Neural cell (in vitro differentiated cells): Measurements from ENCODE around the gene THOP1. TPM values are rescaled to one million over a fixed set of nuclear protein-coding genes. Genes with fewer than 3 reads are reported as not detected.

Experiments
- H2AFZ ChIP-seq: fragments of 200-600, 300-800 bp; sonication (generic), shearing (Covaris generic); 2 replicates; pipeline ENCODE4 v1.6.0; 2014; ENCODE audit warnings: low read depth, mild to moderate bottlenecking, antibody characterized with exemption, low read length, moderate library complexity
- H3F3A ChIP-seq: fragments of 200-600 bp; shearing (Covaris generic); 2 replicates; pipeline ENCODE4 v1.6.1; 2016; ENCODE audit warnings: mild to moderate bottlenecking, moderate library complexity, mixed read lengths, antibody characterized with exemption, low read length; ENCODE audit not compliant: insufficient read depth, poor library complexity, severe bottlenecking
- H3K27ac ChIP-seq: fragments of 200-600, 300-800 bp; sonication (generic), shearing (Covaris generic); 2 replicates; pipeline ENCODE4 v1.5.1; 2014; ENCODE audit warnings: mild to moderate bottlenecking, low read length, moderate library complexity
- H3K27me3 ChIP-seq: fragments of 300-800, 200-600 bp; sonication (generic), shearing (Covaris generic); 2 replicates; pipeline ENCODE4 v1.6.0; 2014; ENCODE audit warnings: mild to moderate bottlenecking, low read depth, low read length, moderate library complexity; ENCODE audit not compliant: insufficient read depth
- H3K36me3 ChIP-seq: fragments of 300-800, 200-600 bp; sonication (generic), shearing (Covaris generic); 2 replicates; pipeline ENCODE4 v1.5.1; 2014; ENCODE audit warnings: mild to moderate bottlenecking, antibody characterized with exemption, low read length, moderate library complexity; ENCODE audit not compliant: insufficient read depth
- H3K4me2 ChIP-seq: fragments of 300-800, 200-600 bp; sonication (generic), shearing (Covaris generic); 2 replicates; pipeline ENCODE4 v1.6.0; 2014; ENCODE audit warnings: mild to moderate bottlenecking, low read length
- H3K4me3 ChIP-seq: fragments of 300-800, 200-600 bp; sonication (generic), shearing (Covaris generic); 2 replicates; pipeline ENCODE4 v1.5.1; 2014; ENCODE audit warnings: mild to moderate bottlenecking, low read length, moderate library complexity
- H3K79me2 ChIP-seq: fragments of 200-600 bp; shearing (Covaris generic); replicated peaks from 2 replicates; pipeline ENCODE4 v1.6.0; 2014; ENCODE audit warnings: mild to moderate bottlenecking, low read length, moderate library complexity; ENCODE audit not compliant: insufficient read depth
- H3K9ac ChIP-seq: fragments of 300-800, 200-600 bp; sonication (generic), shearing (Covaris generic); 2 replicates; pipeline ENCODE4 v1.6.1; 2016; ENCODE audit warnings: mild to moderate bottlenecking, low read length, mixed read lengths
- H3K9me2 ChIP-seq: fragments of 200-600 bp; shearing (Covaris generic); 2 replicates; pipeline ENCODE4 v1.6.1; 2016; ENCODE audit warnings: mild to moderate bottlenecking, low read length, mixed read lengths; ENCODE audit not compliant: insufficient read depth
- H3K9me3 ChIP-seq: fragments of 200-600, 300-800 bp; sonication (generic), shearing (Covaris generic); 2 replicates; pipeline ENCODE4 v1.6.1; 2016; ENCODE audit warnings: mild to moderate bottlenecking, mixed run types, low read length, moderate library complexity, mixed read lengths
- H4K20me1 ChIP-seq: fragments of 200-600 bp; shearing (Covaris generic); 2 replicates; pipeline ENCODE4 v1.6.1; 2016; ENCODE audit warnings: mild to moderate bottlenecking, mixed run types; ENCODE audit not compliant: insufficient read depth
- CTCF ChIP-seq: fragments of 450-650 bp; IDR thresholded peaks from 2 replicates; pipeline ENCODE4 v1.5.1; 2014; ENCODE audit warnings: antibody characterized with exemption, mild to moderate bottlenecking, moderate library complexity; ENCODE audit not compliant: poor library complexity, severe bottlenecking
- EP300 ChIP-seq: fragments of 450-650 bp; conservative IDR thresholded peaks from 2 replicates; pipeline ENCODE4 v1.6.1; 2014; ENCODE audit warnings: antibody characterized with exemption, mild to moderate bottlenecking, moderate library complexity; ENCODE audit not compliant: poor library complexity, severe bottlenecking
- EZH2 ChIP-seq: fragments of 200-600, 300-800 bp; shearing (Covaris generic), sonication (generic); IDR thresholded peaks from 2 replicates; pipeline ENCODE4 v1.6.1; 2014; ENCODE audit warnings: antibody characterized with exemption, low read length, borderline replicate concordance, mild to moderate bottlenecking; ENCODE audit not compliant: insufficient read depth, poor library complexity, severe bottlenecking
- MXI1 ChIP-seq: fragments of 450-650 bp; conservative IDR thresholded peaks from 2 replicates; pipeline ENCODE4 v1.6.1; 2014; ENCODE audit warnings: antibody characterized with exemption, mild to moderate bottlenecking; ENCODE audit not compliant: poor library complexity, severe bottlenecking
- POLR2AphosphoS5 ChIP-seq: IDR thresholded peaks from 2 replicates; pipeline ENCODE4 v1.6.1; 2012
- RAD21 ChIP-seq: fragments of 450-650 bp; conservative IDR thresholded peaks from 2 replicates; pipeline ENCODE4 v1.6.1; 2014; ENCODE audit warnings: antibody characterized with exemption, mild to moderate bottlenecking, moderate library complexity
- SMC3 ChIP-seq: fragments of 450-650 bp; conservative IDR thresholded peaks from 2 replicates; pipeline ENCODE4 v1.6.1; 2014; ENCODE audit warnings: antibody characterized with exemption, mild to moderate bottlenecking, moderate library complexity; ENCODE audit not compliant: poor library complexity
- TAF1 ChIP-seq: IDR thresholded peaks from 2 replicates; pipeline ENCODE4 v1.6.1; 2012; ENCODE audit warnings: low read depth
- polyA plus RNA-seq: library from polyadenylated mRNA; depleted of rRNA; stranded (reverse); fragments of >200 nt; gene quantifications from 2 replicates; pipeline ENCODE4 v1.2.3, GENCODE V29; 2014
- TF ChIP-seq, protein P1 (sequence below): IDR thresholded peaks from 2 replicates; pipeline ENCODE4 v1.6.1; 2012; ENCODE audit warnings: borderline replicate concordance

The THOP1 gene
- polyA plus RNA-seq, 1 donor from 2014 or later: 113 TPM

- H4K20me1 ChIP-seq: no peaks in the 10 kb centered on the region
- H3K4me3 ChIP-seq: no peak overlapping the region
- H3K27me3 ChIP-seq: no peaks in the 10 kb centered on the region
- H3K4me2 ChIP-seq: no peak overlapping the region
- no peaks in the 10 kb centered on the region for H3K9me2 ChIP-seq
- H2AFZ ChIP-seq: no peak overlapping the region
- H3K27ac ChIP-seq: no peak overlapping the region
- no peaks in the 10 kb centered on the region for H3F3A ChIP-seq
- H3K9ac ChIP-seq: no peak overlapping the region
- peaks cover 30% of the 10 kb centered on the region for H3K36me3 ChIP-seq
- H3K9me3 ChIP-seq: peaks cover 31% of the 10 kb centered on the region
- H3K79me2 ChIP-seq: peaks cover 3% of the 10 kb centered on the region
- TF ChIP-seq EZH2: no peak
- no peak for TF ChIP-seq MXI1
- TF ChIP-seq SMC3: no peak
- no peak for TF ChIP-seq POLR2AphosphoS5
- TF ChIP-seq, protein P1, sequence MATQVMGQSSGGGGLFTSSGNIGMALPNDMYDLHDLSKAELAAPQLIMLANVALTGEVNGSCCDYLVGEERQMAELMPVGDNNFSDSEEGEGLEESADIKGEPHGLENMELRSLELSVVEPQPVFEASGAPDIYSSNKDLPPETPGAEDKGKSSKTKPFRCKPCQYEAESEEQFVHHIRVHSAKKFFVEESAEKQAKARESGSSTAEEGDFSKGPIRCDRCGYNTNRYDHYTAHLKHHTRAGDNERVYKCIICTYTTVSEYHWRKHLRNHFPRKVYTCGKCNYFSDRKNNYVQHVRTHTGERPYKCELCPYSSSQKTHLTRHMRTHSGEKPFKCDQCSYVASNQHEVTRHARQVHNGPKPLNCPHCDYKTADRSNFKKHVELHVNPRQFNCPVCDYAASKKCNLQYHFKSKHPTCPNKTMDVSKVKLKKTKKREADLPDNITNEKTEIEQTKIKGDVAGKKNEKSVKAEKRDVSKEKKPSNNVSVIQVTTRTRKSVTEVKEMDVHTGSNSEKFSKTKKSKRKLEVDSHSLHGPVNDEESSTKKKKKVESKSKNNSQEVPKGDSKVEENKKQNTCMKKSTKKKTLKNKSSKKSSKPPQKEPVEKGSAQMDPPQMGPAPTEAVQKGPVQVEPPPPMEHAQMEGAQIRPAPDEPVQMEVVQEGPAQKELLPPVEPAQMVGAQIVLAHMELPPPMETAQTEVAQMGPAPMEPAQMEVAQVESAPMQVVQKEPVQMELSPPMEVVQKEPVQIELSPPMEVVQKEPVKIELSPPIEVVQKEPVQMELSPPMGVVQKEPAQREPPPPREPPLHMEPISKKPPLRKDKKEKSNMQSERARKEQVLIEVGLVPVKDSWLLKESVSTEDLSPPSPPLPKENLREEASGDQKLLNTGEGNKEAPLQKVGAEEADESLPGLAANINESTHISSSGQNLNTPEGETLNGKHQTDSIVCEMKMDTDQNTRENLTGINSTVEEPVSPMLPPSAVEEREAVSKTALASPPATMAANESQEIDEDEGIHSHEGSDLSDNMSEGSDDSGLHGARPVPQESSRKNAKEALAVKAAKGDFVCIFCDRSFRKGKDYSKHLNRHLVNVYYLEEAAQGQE: no peak
- no peak for TF ChIP-seq TAF1
- TF ChIP-seq RAD21: no peak
- TF ChIP-seq CTCF: no peak
- no peak for TF ChIP-seq EP300
Measured at GRCh38 chr19:2853015-2853606, 67.8 kb downstream of the THOP1 start.

- TF ChIP-seq MXI1 (no peak), RAD21 (no peak), CTCF (no peak), TAF1 (no peak), POLR2AphosphoS5 (no peak), EZH2 (no peak)
- peaks cover 27% of the 10 kb centered on the region for H3K9me3 ChIP-seq
Measured at GRCh38 chr19:2854849-2855248, 69.5 kb downstream of the THOP1 start.

More at GRCh38 chr19:2854849-2855248, 69.5 kb downstream of the THOP1 start:
- H3K27ac ChIP-seq: no peak overlapping the region
- H3K4me2 ChIP-seq: no peak overlapping the region
- H3F3A ChIP-seq: no peaks in the 10 kb centered on the region
- H4K20me1 ChIP-seq: no peaks in the 10 kb centered on the region
- no peaks in the 10 kb centered on the region for H3K27me3 ChIP-seq
- no peak overlapping the region for H3K4me3 ChIP-seq
- no peaks in the 10 kb centered on the region for H3K79me2 ChIP-seq
- H3K9ac ChIP-seq: no peak overlapping the region
- no peaks in the 10 kb centered on the region for H3K9me2 ChIP-seq
- no peak overlapping the region for H2AFZ ChIP-seq
- peaks cover 30% of the 10 kb centered on the region for H3K36me3 ChIP-seq
